Stimulated activated CD8-positive, alpha-beta memory T cell treated with anti-CD3 and anti-CD28 coated beads, Interleukin-2, amount 100 ng/mL, for 1 hour (primary cell): ENCODE measurements around the gene S100A13.
"Not testable (repeated sequence)": the region's sequence is repeated elsewhere in the genome, so short reads cannot be mapped to it uniquely, and the experiment has no call there.

Experiments used
- DNase-seq, 2 donors: peaks; one replicate each; pipeline ENCODE4 v3.0.0-alpha.2; 2020; ENCODE audit warnings: low read depth in 2 of 2

S100A13 gene

GRCh38 chr1:153606194-153606593 lies 21.1 kb downstream of the S100A13 start:
- no peak for DNase-seq

- DNase-seq, result no peak
These were observed 24.6 kb downstream of the S100A13 start for GRCh38 chr1:153602749-153603148.

GRCh38 chr1:153599847-153600246 lies 27.5 kb downstream of the S100A13 start:
- DNase-seq, result no peak

- no peak for DNase-seq
These were observed 28.8 kb downstream of the S100A13 start for GRCh38 chr1:153598309-153599172.

GRCh38 chr1:153597206-153597605 lies 30.1 kb downstream of the S100A13 start:
- DNase-seq, result no peak

- no peak for DNase-seq
These were observed 34.6 kb downstream of the S100A13 start for GRCh38 chr1:153592748-153593147.

GRCh38 chr1:153588482-153588881 lies 38.8 kb downstream of the S100A13 start:
- DNase-seq, result no peak

GRCh38 chr1:153588033-153588432 lies 39.3 kb downstream of the S100A13 start:
- DNase-seq, result not testable (repeated sequence)

- no peak for DNase-seq
These were observed 40.0 kb downstream of the S100A13 start for GRCh38 chr1:153587314-153587713.

GRCh38 chr1:153586347-153586746 lies 41.0 kb downstream of the S100A13 start:
- no peak for DNase-seq

GRCh38 chr1:153585006-153585405 lies 42.3 kb downstream of the S100A13 start:
- no peak for DNase-seq

GRCh38 chr1:153583976-153584375 lies 43.3 kb downstream of the S100A13 start:
- DNase-seq, result no peak

GRCh38 chr1:153583514-153583913 lies 43.8 kb downstream of the S100A13 start:
- not testable (repeated sequence) for DNase-seq

- not testable (repeated sequence) for DNase-seq
These were observed 44.5 kb downstream of the S100A13 start for GRCh38 chr1:153582836-153583235.

GRCh38 chr1:153578936-153579335 lies 48.4 kb downstream of the S100A13 start:
- DNase-seq, result no peak

GRCh38 chr1:153578490-153578889 lies 48.8 kb downstream of the S100A13 start:
- DNase-seq, result no peak

- no peak for DNase-seq
These were observed 49.7 kb downstream of the S100A13 start for GRCh38 chr1:153577624-153578051.

- no peak for DNase-seq
These were observed 50.2 kb downstream of the S100A13 start for GRCh38 chr1:153577138-153577537.

GRCh38 chr1:153575497-153575896 lies 51.8 kb downstream of the S100A13 start:
- not testable (repeated sequence) for DNase-seq

- DNase-seq, result not testable (repeated sequence)
These were observed 52.2 kb downstream of the S100A13 start for GRCh38 chr1:153575081-153575491.

- no peak for DNase-seq
These were observed 54.0 kb downstream of the S100A13 start for GRCh38 chr1:153573351-153573750.

- no peak for DNase-seq
These were observed 54.7 kb downstream of the S100A13 start for GRCh38 chr1:153572569-153573015.

- no peak for DNase-seq
These were observed 55.6 kb downstream of the S100A13 start for GRCh38 chr1:153571706-153572105.
